Lung (tissue), 16 donors: Measurements from ENCODE around the gene LACC1. TPM values are rescaled to one million over a fixed set of nuclear protein-coding genes. Genes with fewer than 3 reads are reported as not detected.

Experiments used
- ATAC-seq: fragments of 200-7000 bp; cut with Tn5 transposase; one replicate; pipeline ENCODE4 v1.9.1; 2020; ENCODE audit warnings: moderate number of reproducible peaks; ENCODE audit not compliant: insufficient read depth, low FRiP score
- DNase-seq, 3 donors: peaks; one replicate each; pipeline ENCODE4 v3.0.0-alpha.2; 2013 to 2017
- H3K27ac ChIP-seq, 2 donors: one replicate each; pipeline ENCODE4 v1.5.1; 2013; ENCODE audit warnings: mild to moderate bottlenecking in 2 of 2, moderate library complexity in 2 of 2, control low read depth in 1 of 2, inconsistent platforms in 1 of 2, low read depth in 1 of 2, low read length in 1 of 2
- H3K27me3 ChIP-seq, 3 donors: one replicate each; pipeline ENCODE4 v1.5.1; 2013; ENCODE audit warnings: low read length in 2 of 3; ENCODE audit not compliant: control insufficient read depth in 3 of 3, insufficient read depth in 3 of 3
- H3K36me3 ChIP-seq, 4 donors: one replicate each; pipeline ENCODE4 v1.5.1; 2013; ENCODE audit warnings: low read length in 4 of 4, mild to moderate bottlenecking in 1 of 4, moderate library complexity in 1 of 4; ENCODE audit not compliant: control insufficient read depth in 4 of 4, insufficient read depth in 4 of 4
- H3K4me1 ChIP-seq, 5 donors: one replicate each; pipeline ENCODE4 v1.5.1; 2013; ENCODE audit warnings: low read length in 5 of 5, mild to moderate bottlenecking in 2 of 5, moderate library complexity in 1 of 5; ENCODE audit not compliant: control insufficient read depth in 5 of 5, insufficient read depth in 5 of 5
- H3K4me3 ChIP-seq: one replicate; pipeline ENCODE4 v1.5.1; 2013; ENCODE audit warnings: mild to moderate bottlenecking, control low read depth, moderate library complexity
- H3K9ac ChIP-seq, 2 donors: one replicate each; pipeline ENCODE4 v1.5.1; 2013; ENCODE audit warnings: low read length in 2 of 2, control low read depth in 1 of 2; ENCODE audit not compliant: insufficient read depth in 1 of 2
- H3K9me3 ChIP-seq, 4 donors: one replicate each; pipeline ENCODE4 v1.5.1; 2013; ENCODE audit warnings: low read length in 3 of 4, mild to moderate bottlenecking in 1 of 4, moderate library complexity in 1 of 4; ENCODE audit not compliant: control insufficient read depth in 4 of 4, insufficient read depth in 3 of 4
- CTCF ChIP-seq: IDR thresholded peaks from 2 replicates; pipeline ENCODE4 v1.5.1; 2012; ENCODE audit warnings: mild to moderate bottlenecking; ENCODE audit errors: control extremely low read depth, extremely low read depth
- WGBS, 2 donors: extraction: QIAGEN DNeasy Blood & Tissue Kit; methylation state at CpG; one replicate each; pipeline ENCODE4 v1.1.7; 2013; 5-methylcytosine and 5-hydroxymethylcytosine counted together
- long read RNA-seq, 5 donors: transcript quantifications; one replicate each; lab custom pipeline, GENCODE V29; 2026
- polyA plus RNA-seq, 2 donors: library from polyadenylated mRNA; stranded (reverse); fragments of 200-250 nt; gene quantifications; one replicate each; pipeline ENCODE4 v1.2.1, GENCODE V29; 2013
- total RNA-seq, 2 donors: library from RNA; depleted of rRNA in 1 of 2; stranded (reverse); fragments of >200 nt in 1 of 2; gene quantifications; one replicate each; pipeline ENCODE4 v1.2.1, GENCODE V29; 2014 to 2021
- donor health status: control.
- donor health status: control.
- donor health status: Bipolar disorder and iron deficiency.
- donor health status: healthy.
- donor health status: DM: yes; HTN: yes; CAD: no.

LACC1 gene
- 10 to 100 TPM in 1 of 2 donors, 1 to 10 TPM in 1; 4.9 to 11.0 TPM for total RNA-seq
- polyA plus RNA-seq: 1 to 10 TPM; 5.4 to 9.0 TPM
- long read RNA-seq, donor 1: 0 reads
- long read RNA-seq, donor 2: 0 reads
- long read RNA-seq, donor 3: 0 reads
- long read RNA-seq, donor 4, full-length matches to known transcripts: 2 of 2 reads
- long read RNA-seq, donor 4, partial matches to known transcripts: 0 of 2 reads
- long read RNA-seq, donor 4, other reads (novel, unspliced or antisense): 0 of 2 reads
- long read RNA-seq, donor 5, full-length matches to known transcripts: 2 of 2 reads
- long read RNA-seq, donor 5, partial matches to known transcripts: 0 of 2 reads
- long read RNA-seq, donor 5, other reads (novel, unspliced or antisense): 0 of 2 reads

- no peak for TF ChIP-seq CTCF
- Histone ChIP-seq H3K9me3 (no peaks in the 10 kb centered on the region), H3K27ac (peak within 1 kb of the TSS; percentile 87 to 99), H3K27me3 (peaks cover 0 to 7% (median 0%) of the 10 kb centered on the region in 3 donors), H3K9ac (peak within 1 kb of the TSS in 1 of 2 donors; percentile 7), H3K36me3 (no peaks in the 10 kb centered on the region), H3K4me3 (peak within 1 kb of the TSS; percentile 79), H3K4me1 (peaks cover 0 to 29% (median 0%) of the 10 kb centered on the region in 5 donors)
- 0 to 2% methylated on average over 40 to 48 of the region's 48 CpGs for WGBS, 2 donors
- DNase-seq (no peak), ATAC-seq (peak; percentile 73)
Observed at GRCh38 chr13:43879755-43880181, at the start of gene LACC1. TSS of gene LACC1 (plus strand) at chr13:43879904. CDS start at chr13:43880986, 1,082 bp downstream.

- ATAC-seq: peak; percentile 66
- no peak overlapping the region for H3K9ac ChIP-seq
- H3K36me3 ChIP-seq: no peaks in the 10 kb centered on the region
- no peaks in the 10 kb centered on the region for H3K27me3 ChIP-seq
- no peak overlapping the region for H3K27ac ChIP-seq
- no peaks in the 10 kb centered on the region for H3K9me3 ChIP-seq
- no peaks in the 10 kb centered on the region for H3K4me1 ChIP-seq
- DNase-seq: no peak
- no peak overlapping the region for H3K4me3 ChIP-seq
- no peak for TF ChIP-seq CTCF
- WGBS, 2 donors: 57 to 66% methylated on average over 5 of the region's 5 CpGs
Observed at GRCh38 chr13:43830497-43830881, 49.2 kb upstream of the LACC1 start.

GRCh38 chr13:43831088-43831487 is 48.6 kb upstream of the LACC1 start:
- no peak overlapping the region for H3K27ac ChIP-seq
- no peaks in the 10 kb centered on the region for H3K4me1 ChIP-seq
- H3K9me3 ChIP-seq: no peaks in the 10 kb centered on the region
- H3K4me3 ChIP-seq: no peak overlapping the region
- DNase-seq (no peak), ATAC-seq (no peak)
- no peaks in the 10 kb centered on the region for H3K36me3 ChIP-seq
- 69 to 86% methylated on average over 2 of the region's 2 CpGs for WGBS, 2 donors
- H3K9ac ChIP-seq: no peak overlapping the region
- TF ChIP-seq CTCF: no peak
- no peaks in the 10 kb centered on the region for H3K27me3 ChIP-seq
